ENCODE data around the gene CDKAL1.

DNA sequence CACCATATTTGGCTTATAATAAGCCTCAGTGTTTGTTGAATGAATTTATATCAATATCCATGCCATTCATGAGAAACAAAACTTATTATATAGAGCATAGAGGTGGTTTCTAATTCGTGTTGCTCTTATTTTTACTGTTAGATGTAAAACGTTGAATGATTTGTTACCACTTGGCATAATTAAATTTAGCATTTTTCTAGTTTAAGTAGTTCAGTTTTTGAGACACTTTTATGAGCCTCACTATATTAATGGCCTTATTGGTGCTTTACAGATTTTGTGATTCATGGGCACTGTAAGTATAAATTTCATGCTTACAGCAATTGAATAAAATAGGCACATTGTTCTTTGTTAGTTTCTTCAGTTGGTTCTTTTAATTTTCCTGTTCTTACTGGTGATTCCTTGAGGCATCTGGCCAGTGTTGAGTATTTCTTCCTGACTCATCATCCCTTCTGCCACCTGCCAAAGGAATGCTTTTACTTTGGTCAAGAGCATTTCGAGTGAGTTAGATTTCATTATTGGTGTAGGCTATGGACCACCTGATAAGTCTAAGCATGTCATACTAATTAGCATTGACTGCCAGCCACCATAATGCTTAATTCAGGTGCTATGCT is 34.8 kb downstream of the CDKAL1 start:
- TF ChIP-seq, protein P1, sequence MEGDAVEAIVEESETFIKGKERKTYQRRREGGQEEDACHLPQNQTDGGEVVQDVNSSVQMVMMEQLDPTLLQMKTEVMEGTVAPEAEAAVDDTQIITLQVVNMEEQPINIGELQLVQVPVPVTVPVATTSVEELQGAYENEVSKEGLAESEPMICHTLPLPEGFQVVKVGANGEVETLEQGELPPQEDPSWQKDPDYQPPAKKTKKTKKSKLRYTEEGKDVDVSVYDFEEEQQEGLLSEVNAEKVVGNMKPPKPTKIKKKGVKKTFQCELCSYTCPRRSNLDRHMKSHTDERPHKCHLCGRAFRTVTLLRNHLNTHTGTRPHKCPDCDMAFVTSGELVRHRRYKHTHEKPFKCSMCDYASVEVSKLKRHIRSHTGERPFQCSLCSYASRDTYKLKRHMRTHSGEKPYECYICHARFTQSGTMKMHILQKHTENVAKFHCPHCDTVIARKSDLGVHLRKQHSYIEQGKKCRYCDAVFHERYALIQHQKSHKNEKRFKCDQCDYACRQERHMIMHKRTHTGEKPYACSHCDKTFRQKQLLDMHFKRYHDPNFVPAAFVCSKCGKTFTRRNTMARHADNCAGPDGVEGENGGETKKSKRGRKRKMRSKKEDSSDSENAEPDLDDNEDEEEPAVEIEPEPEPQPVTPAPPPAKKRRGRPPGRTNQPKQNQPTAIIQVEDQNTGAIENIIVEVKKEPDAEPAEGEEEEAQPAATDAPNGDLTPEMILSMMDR (IDR thresholded peaks at IDR 0.05; ENCODE audit: poor library complexity): no peak
- TF ChIP-seq EZH2phosphoT487 (IDR thresholded peaks at IDR 0.05; ENCODE audit: low read depth, severe bottlenecking, unreplicated experiment) (no peak), EZH2 (IDR thresholded peaks at IDR 0.05; ENCODE audit: borderline replicate concordance) (no peak)

All from hepatocyte (in vitro differentiated cells).